ENCODE data around the gene WWOX.
A peak's percentile ranks its signal among the peaks of the same experiment; 100 is the strongest.

WWOX gene

DNA sequence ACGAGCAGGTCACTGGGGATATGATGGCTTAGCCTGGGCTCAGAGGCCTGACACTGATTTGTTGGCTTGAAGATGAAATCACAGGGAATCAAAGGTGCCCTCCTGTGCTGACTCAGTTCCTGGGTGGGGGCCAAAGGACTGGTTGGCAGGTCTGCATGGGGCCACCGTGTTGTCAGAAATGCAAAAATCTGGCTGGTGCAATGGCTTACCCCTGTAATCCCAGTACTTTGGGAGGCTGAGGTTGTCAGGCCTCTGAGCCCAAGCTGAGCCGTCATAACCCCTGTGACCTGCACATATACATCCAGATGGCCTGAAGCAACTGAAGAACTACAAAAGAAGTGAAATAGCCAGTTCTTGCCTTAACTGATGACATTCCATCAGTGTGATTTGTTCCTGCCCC lies 314.2 kb downstream of the WWOX start:
- no peak for DNase-seq

- DNase-seq, result peak; percentile 50
Measured at GRCh38 chr16:78415013-78415412, 315.6 kb downstream of the WWOX start.

DNA sequence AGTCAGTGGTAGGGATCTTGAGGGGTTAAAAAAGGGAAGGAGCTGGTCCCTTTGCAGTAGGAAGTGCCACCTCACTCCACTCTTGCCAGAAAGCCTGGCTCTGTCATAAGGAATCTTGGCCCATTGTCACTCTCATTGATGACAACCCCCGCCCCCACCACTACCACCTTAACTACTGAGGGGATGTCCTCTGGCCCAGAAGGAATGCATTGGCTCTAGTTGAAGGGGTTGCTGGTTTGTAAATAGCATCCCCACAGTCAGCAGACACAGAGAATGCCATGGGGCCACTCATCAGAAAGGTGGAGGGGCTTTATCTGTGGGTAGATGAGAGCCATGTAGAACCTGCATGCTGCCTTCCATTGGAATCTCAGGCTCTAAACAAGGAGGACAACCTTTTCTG lies 316.2 kb downstream of the WWOX start:
- no peak for DNase-seq

DNA sequence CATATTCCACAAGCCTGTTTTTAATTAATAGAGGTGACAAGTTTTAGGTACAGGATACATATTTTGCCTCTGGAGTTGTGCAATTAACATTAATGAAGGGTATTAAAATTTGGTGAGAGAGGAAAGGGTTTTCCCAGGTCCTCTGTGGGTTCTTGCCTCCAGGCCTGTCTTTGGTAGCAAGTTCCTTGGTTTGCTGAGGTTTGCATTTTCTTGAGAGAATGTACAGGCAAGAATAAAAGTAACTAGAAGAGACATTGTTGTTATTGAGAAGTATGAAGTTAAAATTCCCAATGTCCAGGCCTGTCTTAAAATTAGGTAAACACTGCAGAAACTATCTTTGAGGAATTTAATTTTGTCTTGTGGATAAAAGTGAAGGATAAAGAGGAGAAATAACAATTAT lies 316.9 kb downstream of the WWOX start:
- DNase-seq, result no peak

GRCh38 chr16:78421181-78421708 lies 321.8 kb downstream of the WWOX start:
- no peak for DNase-seq

- no peak for DNase-seq
Measured at GRCh38 chr16:78425281-78425680, 325.8 kb downstream of the WWOX start.

GRCh38 chr16:78425891-78426510 lies 326.5 kb downstream of the WWOX start:
- no peak for DNase-seq

GRCh38 chr16:78428193-78428592 lies 328.7 kb downstream of the WWOX start:
- DNase-seq, result peak; percentile 54

GRCh38 chr16:78430281-78430680 lies 330.8 kb downstream of the WWOX start:
- no peak for DNase-seq

- no peak for DNase-seq
Measured at GRCh38 chr16:78431004-78431670, 331.7 kb downstream of the WWOX start.

- DNase-seq, result no peak
Measured at GRCh38 chr16:78431701-78432100, 332.2 kb downstream of the WWOX start.

DNA sequence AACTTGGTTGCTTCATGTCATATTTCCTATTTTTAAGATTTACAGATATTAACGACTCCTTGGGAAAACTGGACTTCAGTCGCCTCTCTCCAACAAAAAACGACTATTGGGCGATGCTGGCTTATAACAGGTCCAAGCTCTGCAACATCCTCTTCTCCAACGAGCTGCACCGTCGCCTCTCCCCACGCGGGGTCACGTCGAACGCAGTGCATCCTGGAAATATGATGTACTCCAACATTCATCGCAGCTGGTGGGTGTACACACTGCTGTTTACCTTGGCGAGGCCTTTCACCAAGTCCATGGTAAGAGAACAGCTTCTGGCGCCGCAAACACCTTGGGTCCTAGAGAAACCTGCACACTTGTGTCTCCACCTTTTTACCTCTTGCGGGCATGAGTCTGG lies 333.0 kb downstream of the WWOX start:
- no peak for DNase-seq

- DNase-seq, result no peak
Measured at GRCh38 chr16:78433116-78433515, 333.7 kb downstream of the WWOX start.

GRCh38 chr16:78434401-78434800 lies 334.9 kb downstream of the WWOX start:
- DNase-seq, result no peak

- no peak for DNase-seq
Measured at GRCh38 chr16:78435260-78435659, 335.8 kb downstream of the WWOX start.

DNA sequence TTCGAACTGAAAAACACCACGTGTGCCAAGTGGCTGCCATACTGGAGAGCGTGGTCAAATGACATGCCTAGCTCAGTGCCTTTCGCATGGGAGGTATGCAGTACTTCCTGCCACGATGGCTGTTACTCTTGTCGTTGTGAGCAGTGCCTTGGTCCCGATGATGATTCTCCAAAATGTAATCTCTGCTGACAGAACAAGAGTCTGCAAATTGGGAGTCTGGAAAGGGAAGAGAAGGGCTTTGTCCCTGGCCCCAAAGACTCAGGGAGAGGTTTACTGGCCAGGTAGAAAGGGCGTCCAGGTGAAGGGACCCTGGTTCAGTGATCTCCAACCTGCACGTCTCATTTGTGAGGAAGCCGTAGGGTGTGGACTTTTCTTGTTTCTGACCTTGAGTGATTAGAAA lies 336.6 kb downstream of the WWOX start:
- DNase-seq, result no peak

DNA sequence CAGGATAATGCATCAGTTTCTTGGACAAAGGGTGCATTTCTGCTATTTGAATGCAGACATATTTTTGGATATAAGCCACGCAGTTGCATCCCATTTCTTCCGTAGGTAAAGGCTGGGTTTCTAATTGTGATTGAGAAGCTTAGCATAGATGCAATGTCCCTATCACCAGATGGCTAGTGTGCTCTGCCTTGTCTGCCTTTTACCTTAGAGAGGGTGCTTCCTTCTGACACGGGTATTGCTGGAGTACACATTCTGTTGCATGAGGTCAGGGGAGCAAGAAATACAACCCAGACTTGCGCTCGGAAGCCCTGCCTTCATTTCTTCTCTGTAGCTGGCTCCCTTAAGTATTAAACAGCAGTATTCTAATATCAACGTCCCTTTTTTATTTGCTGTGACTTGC lies 337.4 kb downstream of the WWOX start:
- no peak for DNase-seq

DNA sequence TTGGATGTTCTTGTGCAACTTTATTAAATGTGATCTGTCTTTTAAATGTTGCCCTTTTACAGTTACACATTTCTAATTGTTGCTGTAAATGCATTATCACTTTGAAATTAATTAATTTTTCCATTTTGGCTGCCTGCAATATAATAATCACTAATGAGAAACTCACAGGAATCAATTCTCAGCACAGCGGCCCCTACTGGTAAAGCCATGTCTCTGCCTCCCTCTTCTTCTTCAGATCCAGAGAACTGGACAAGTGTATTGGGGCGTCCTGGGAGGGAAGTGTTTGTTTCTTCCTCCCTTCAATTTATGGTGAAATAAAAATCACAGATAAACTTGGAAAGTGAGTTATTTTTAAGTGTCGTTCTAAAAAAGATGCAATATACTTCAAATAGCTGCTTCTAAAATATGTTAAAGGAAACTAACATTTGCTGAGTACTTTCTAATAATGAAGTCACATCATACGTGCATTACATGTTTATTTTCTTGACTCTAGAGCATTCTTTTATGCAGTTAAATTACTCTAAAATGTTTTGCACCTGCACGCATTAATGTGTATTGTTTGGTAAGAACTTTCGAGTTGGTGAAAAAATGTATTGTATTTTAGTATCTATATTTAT lies 338.0 kb downstream of the WWOX start:
- peak; percentile 46 for DNase-seq

DNA sequence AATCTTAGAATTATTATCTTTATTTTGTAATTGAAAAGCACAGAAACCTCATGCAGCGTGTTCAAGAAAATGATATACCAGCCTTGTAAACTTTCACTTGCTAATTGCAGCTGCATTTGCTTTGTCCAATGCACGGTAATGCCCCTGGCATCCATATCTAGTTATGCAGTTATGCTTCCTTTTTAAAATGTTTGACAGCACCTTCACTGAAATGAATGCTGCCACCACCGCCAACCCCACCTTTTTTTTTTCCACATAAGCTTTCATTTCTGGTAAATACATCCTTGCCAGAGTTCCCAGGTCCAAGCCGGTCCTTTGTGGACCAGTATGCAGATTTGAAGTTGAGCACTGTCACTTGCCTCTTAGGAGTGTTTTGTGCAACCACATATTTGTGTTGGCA lies 338.8 kb downstream of the WWOX start:
- DNase-seq, result no peak

- DNase-seq, result no peak
Measured at GRCh38 chr16:78438632-78439031, 339.2 kb downstream of the WWOX start.

DNA sequence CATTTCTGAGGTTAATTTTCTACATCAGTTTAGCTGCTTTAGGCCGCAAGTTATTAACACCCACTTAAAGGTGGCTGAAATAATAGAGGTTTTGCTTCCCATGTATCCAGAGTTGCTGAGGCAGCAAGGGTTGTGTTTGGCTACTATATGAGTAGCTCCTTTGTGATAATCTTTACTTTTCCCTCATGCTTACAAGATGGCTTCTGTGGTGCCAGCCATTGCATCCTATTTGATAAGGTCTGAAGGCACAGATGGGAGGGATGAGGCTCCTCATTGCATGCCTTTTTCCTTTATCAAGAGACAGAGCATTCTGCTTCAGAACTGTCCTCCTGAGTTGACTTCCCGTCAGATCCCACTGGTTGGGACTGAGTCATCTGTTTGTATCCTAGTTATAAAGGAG lies 340.2 kb downstream of the WWOX start:
- no peak for DNase-seq

DNA sequence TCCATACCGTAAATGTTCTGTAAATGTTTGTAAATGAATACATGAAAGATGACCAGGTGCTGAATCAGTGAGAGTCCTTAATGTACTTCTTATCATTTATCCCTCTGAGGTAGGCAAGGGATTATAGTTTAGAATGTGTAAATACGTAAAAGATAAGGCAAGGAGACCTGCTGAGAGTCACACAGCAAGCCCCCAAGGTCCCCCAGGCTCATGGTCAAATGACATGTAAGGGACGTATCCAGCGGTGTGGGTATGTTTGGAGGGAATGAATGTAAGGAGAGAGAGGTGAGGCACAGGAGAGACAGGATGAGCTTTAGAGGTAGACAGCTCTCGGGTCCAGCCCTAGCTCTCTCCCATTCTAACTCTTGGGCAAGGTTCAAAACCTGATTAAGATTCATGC lies 341.8 kb downstream of the WWOX start:
- no peak for DNase-seq

- peak; percentile 54 for DNase-seq
Measured at GRCh38 chr16:78443542-78444364, 344.3 kb downstream of the WWOX start.
